ENCODE measurements around the gene IMPDH2.

- TF ChIP-seq EZH2 (IDR thresholded peaks at IDR 0.05; ENCODE audit: low read length, missing control alignments) (no peak), CTCF (conservative IDR thresholded peaks at IDR 0.05 in 1 of 2, IDR thresholded peaks at IDR 0.05 in 1 of 2; ENCODE audit: low read depth in 1 of 2, low read length in 2 of 2) (no peak)
These were observed 44.5 kb downstream of the IMPDH2 start for GRCh38 chr3:48984663-48985062.
